Panc1 (cell line): ENCODE data around the gene SPRYD3. TPM values are rescaled to one million over a fixed set of nuclear protein-coding genes. Genes with fewer than 3 reads are reported as not detected.

Source experiments
- ATAC-seq: fragments of 200-7000 bp; cut with Tn5 transposase; 2 replicates; pipeline ENCODE4 v1.9.1; 2020; ENCODE audit warnings: mild to moderate bottlenecking, moderate library complexity
- BruUV-seq: library from RNA; stranded (reverse); fragments of 400-500 nt; replicated peaks from 2 replicates; lab custom pipeline; 2021; lab: Mats Ljungman, UMichigan
- CTCF ChIA-PET: fragments of 300-600 bp; sonication (Branson Sonifier 250); formaldehyde crosslinking; loops from one replicate; lab custom pipeline; 2022; ENCODE audit warnings: antibody characterized with exemption; lab: Charles Lee
- POLR2A ChIA-PET: fragments of 300-600 bp; sonication (Branson Sonifier 250); formaldehyde crosslinking; loops from one replicate; lab custom pipeline; 2022; ENCODE audit warnings: antibody characterized with exemption; lab: Charles Lee
- DNase-seq: peaks from one replicate; pipeline ENCODE4 v3.0.0-alpha.2; 2010; ENCODE audit warnings: low read depth, low spot score
- H3K27ac ChIP-seq: 2 replicates; pipeline ENCODE4 v1.5.1; 2011; ENCODE audit warnings: mild to moderate bottlenecking, low read length, inconsistent platforms
- H3K27me3 ChIP-seq: fragments of 200-500 bp; sonication (Bioruptor generic); 2 replicates; pipeline ENCODE4 v1.6.0; 2014; ENCODE audit warnings: low read length, inconsistent platforms; ENCODE audit not compliant: control insufficient read depth, insufficient read depth
- H3K36me3 ChIP-seq: fragments of 200-500 bp; sonication (Bioruptor generic); 2 replicates; pipeline ENCODE4 v1.5.1; 2014; ENCODE audit warnings: inconsistent platforms, mild to moderate bottlenecking, low read length, moderate library complexity; ENCODE audit not compliant: control insufficient read depth, insufficient read depth
- H3K4me1 ChIP-seq: 2 replicates; pipeline ENCODE4 v1.5.1; 2011; ENCODE audit warnings: inconsistent platforms, mild to moderate bottlenecking, low read length, moderate library complexity; ENCODE audit not compliant: control insufficient read depth, insufficient read depth
- H3K4me3 ChIP-seq, 2 experiments: 2 replicates each; pipeline ENCODE4 v1.5.1; 2011 to 2012; ENCODE audit warnings: low read depth in 2 of 2, low read length in 2 of 2, mild to moderate bottlenecking in 2 of 2, inconsistent platforms in 1 of 2, moderate library complexity in 1 of 2
- H3K9me3 ChIP-seq: fragments of 200-500 bp; sonication (Bioruptor generic); 2 replicates; pipeline ENCODE4 v1.5.1; 2014; ENCODE audit warnings: low read depth, mild to moderate bottlenecking, inconsistent platforms, low read length, moderate library complexity; ENCODE audit not compliant: control insufficient read depth, insufficient read depth
- CTCF ChIP-seq: fragments of 450-650 bp; IDR thresholded peaks from 2 replicates; pipeline ENCODE4 v1.5.1; 2017; ENCODE audit warnings: mild to moderate bottlenecking
- POLR2AphosphoS5 ChIP-seq: IDR thresholded peaks from 2 replicates; pipeline ENCODE4 v1.6.1; 2012; ENCODE audit warnings: mild to moderate bottlenecking, low read depth, low read length, moderate library complexity
- REST ChIP-seq, 2 experiments: IDR thresholded peaks; 2 replicates each; pipeline ENCODE4 v1.6.1; 2011 to 2012; ENCODE audit warnings: low read depth in 2 of 2, control low read depth in 1 of 2, low read length in 1 of 2, mild to moderate bottlenecking in 1 of 2, moderate library complexity in 1 of 2; ENCODE audit not compliant: insufficient read depth in 1 of 2
- SIN3A ChIP-seq: IDR thresholded peaks from 2 replicates; pipeline ENCODE4 v1.6.1; 2012; ENCODE audit warnings: low read depth, mild to moderate bottlenecking, low read length, moderate library complexity, borderline replicate concordance; ENCODE audit not compliant: insufficient read depth
- TCF7L2 ChIP-seq: IDR thresholded peaks from 2 replicates; pipeline ENCODE4 v1.6.1; 2011; ENCODE audit warnings: mild to moderate bottlenecking, low read depth, low read length, inconsistent platforms
- in situ Hi-C: cut with HindIII; loops from 2 replicates; pipeline ENCODE4 v1.10.0; 2016; ENCODE audit warnings: low sequenced_read_pairs, low pct_unique_long_range_greater_than_20kb
- intact Hi-C: fragments of 100-400 bp; cut with micrococcal nuclease; formaldehyde crosslinking; loops from one replicate; pipeline ENCODE4 v1.10.0; 2022; ENCODE audit not compliant: unreplicated experiment
- total RNA-seq: library from RNA; stranded (reverse); gene quantifications from one replicate; pipeline ENCODE4 v1.2.1, GENCODE V29; 2021; ENCODE audit not compliant: unreplicated experiment

The SPRYD3 gene
- total RNA-seq, 1 experiment from 2014 or later = 25.0 TPM

GRCh38 chr12:53098354-53098981 is 19.3 kb upstream of the SPRYD3 start:
- H3K9me3 ChIP-seq = no peaks in the 10 kb centered on the region
- in situ Hi-C loops (no loop called here), intact Hi-C loops (no loop called here)
- TF ChIP-seq TCF7L2 = no peak
- no peak for TF ChIP-seq POLR2AphosphoS5
- TF ChIP-seq REST (IDR thresholded peaks at IDR 0.05; ENCODE audit: insufficient read depth in 1 of 2, low read depth in 2 of 2, low read length in 1 of 2) = no peak
- no peak for TF ChIP-seq SIN3A
- no peak for TF ChIP-seq CTCF
- 0 out of 2 replicates have a peak, but pooled peaks have one; percentile 2 for ATAC-seq
- POLR2A ChIA-PET = interaction anchor here (0.9 kb wide), 1 partner anchor 32 kb away, joined by 5 read pairs; no protein-coding TSS in a partner anchor
- peaks cover 17% of the 10 kb centered on the region for H3K4me1 ChIP-seq
- H3K36me3 ChIP-seq = no peaks in the 10 kb centered on the region
- CTCF ChIA-PET = interaction anchor here (0.6 to 4.5 kb wide), 5 partner anchors 27 to 99 kb away, joined by 3 to 43 read pairs (median 4); no protein-coding TSS in a partner anchor
- no TSS peak for BruUV-seq
- H3K27me3 ChIP-seq = no peaks in the 10 kb centered on the region
- H3K27ac ChIP-seq = no peak overlapping the region; the same call in 1 of the 2 replicates
- peak overlapping the region; percentile 52 to 70 for H3K4me3 ChIP-seq
- no peak for DNase-seq

- no TSS peak for BruUV-seq
- ChIA-PET POLR2A (interaction anchor here (0.9 kb wide), 1 partner anchor 32 kb away, joined by 5 read pairs; no protein-coding TSS in a partner anchor), CTCF (interaction anchor here (4.5 kb wide), 1 partner anchor 31 kb away, joined by 43 read pairs; no protein-coding TSS in a partner anchor)
- in situ Hi-C loops (no loop called here), intact Hi-C loops (no loop called here)
- Histone ChIP-seq H3K27me3 (no peaks in the 10 kb centered on the region), H3K36me3 (no peaks in the 10 kb centered on the region), H3K27ac (no peak within 1 kb of the TSS; the same call in 1 of the 2 replicates), H3K4me3 (peak within 1 kb of the TSS; percentile 52 to 70), H3K9me3 (no peaks in the 10 kb centered on the region), H3K4me1 (peaks cover 17% of the 10 kb centered on the region)
- TF ChIP-seq TCF7L2 (no peak), SIN3A (no peak), CTCF (no peak), POLR2AphosphoS5 (no peak), REST (IDR thresholded peaks at IDR 0.05; ENCODE audit: insufficient read depth in 1 of 2, low read depth in 2 of 2, low read length in 1 of 2) (no peak)
- DNase-seq (no peak), ATAC-seq (peak; percentile 87)
Measured at GRCh38 chr12:53097564-53098353, 18.6 kb upstream of the SPRYD3 start, which contains the start of gene IGFBP6. IGFBP6 (plus strand) TSS chr12:53097667; CDS start chr12:53097718, 51 bp downstream.
